Muscle layer of colon (tissue), 2 donors: ENCODE results near the gene MAPRE2.

ENCODE experiments used
- H3K27ac ChIP-seq: one replicate; pipeline ENCODE4 v1.7.0; 2013; ENCODE audit warnings: low read depth, mild to moderate bottlenecking, low read length, moderate library complexity
- H3K27me3 ChIP-seq, 2 donors: one replicate each; pipeline ENCODE4 v1.7.0; 2013; ENCODE audit warnings: low read length in 2 of 2, mild to moderate bottlenecking in 2 of 2; ENCODE audit not compliant: insufficient read depth in 2 of 2, control insufficient read depth in 1 of 2
- H3K36me3 ChIP-seq: one replicate; pipeline ENCODE4 v1.7.0; 2013; ENCODE audit warnings: mild to moderate bottlenecking, low read length; ENCODE audit not compliant: insufficient read depth
- H3K4me1 ChIP-seq: one replicate; pipeline ENCODE4 v1.7.0; 2013; ENCODE audit warnings: mild to moderate bottlenecking, low read length; ENCODE audit not compliant: insufficient read depth
- H3K4me3 ChIP-seq, 2 donors: one replicate each; pipeline ENCODE4 v1.7.0; 2013; ENCODE audit warnings: low read length in 2 of 2, low read depth in 1 of 2, mild to moderate bottlenecking in 1 of 2, moderate library complexity in 1 of 2
- H3K9ac ChIP-seq: one replicate; pipeline ENCODE4 v1.7.0; 2013; ENCODE audit warnings: low read length
- H3K9me3 ChIP-seq: one replicate; pipeline ENCODE4 v1.7.0; 2013; ENCODE audit warnings: mild to moderate bottlenecking, low read length
- donor health status: abdominal sarcoma.
- donor health status: Adenocarcinoma of cecum.

Gene MAPRE2

DNA sequence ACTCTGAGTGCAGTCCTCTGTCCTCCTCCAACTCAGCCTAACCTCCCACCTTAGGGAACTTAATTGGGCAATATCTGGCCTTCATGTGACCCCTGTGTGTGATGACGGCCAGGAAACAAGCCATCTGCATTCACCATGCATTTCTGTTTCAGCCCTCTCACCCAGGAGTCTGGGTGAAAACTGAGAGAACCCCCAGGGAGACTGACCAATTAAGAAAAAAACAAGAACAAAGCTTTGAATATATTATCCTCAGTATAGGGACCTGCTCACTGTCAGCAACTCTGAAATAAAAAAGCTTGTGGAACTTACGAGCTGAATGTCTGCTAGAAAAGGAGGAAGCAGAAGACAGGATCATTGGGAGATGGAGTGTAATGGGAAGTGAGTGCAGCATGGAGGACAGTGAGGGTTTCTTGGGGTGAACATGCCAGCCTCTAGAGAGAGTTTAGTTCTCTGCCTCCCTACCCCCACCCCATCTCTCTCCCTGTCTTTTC is 9.5 kb downstream of the MAPRE2 start:
- Histone ChIP-seq H3K36me3 (no peaks in the 10 kb centered on the region), H3K27ac (peak overlapping the region; percentile 42), H3K9me3 (no peaks in the 10 kb centered on the region), H3K4me1 (peaks cover 34% of the 10 kb centered on the region), H3K9ac (peak overlapping the region; percentile 44), H3K27me3 (no peaks in the 10 kb centered on the region), H3K4me3 (peak overlapping the region; percentile 33 to 35)

DNA sequence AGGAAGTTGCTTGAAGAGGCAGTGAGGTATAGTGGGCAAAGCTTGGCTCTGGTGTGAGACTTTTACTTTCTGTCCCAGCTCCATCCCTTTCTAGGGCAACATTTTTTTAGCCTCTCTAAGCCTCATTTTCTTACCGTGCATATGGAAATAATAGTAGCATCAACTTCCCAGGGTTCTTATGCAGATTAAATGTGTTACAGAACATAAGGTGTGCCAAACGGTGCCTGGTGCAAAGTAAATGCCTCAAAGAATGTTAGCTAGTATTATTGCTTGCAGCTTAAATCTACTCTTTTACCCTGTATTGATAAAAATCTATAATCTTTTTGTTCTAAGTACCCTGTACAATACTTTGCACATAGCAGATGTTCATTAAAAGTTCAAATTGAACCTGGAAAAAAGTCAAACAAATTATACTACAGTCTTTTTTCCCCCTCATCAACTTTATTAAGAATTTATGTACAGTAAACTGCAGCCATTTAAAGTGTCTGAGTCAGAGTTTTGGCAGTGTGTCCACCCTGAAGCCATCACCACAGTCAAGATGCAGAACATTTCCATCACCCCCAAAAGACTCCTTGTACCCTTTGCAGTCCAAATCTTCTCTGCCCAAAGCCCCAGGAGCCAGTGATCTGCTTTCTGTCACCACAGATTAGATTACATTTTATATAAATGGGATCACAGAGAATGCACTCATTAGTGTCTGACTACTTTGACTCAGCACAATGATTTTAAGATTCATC is 10.6 kb downstream of the MAPRE2 start:
- Histone ChIP-seq H3K27ac (no peak overlapping the region), H3K36me3 (no peaks in the 10 kb centered on the region), H3K9me3 (no peaks in the 10 kb centered on the region), H3K4me3 (no peak overlapping the region), H3K9ac (no peak overlapping the region), H3K27me3 (no peaks in the 10 kb centered on the region), H3K4me1 (peaks cover 32% of the 10 kb centered on the region)

DNA sequence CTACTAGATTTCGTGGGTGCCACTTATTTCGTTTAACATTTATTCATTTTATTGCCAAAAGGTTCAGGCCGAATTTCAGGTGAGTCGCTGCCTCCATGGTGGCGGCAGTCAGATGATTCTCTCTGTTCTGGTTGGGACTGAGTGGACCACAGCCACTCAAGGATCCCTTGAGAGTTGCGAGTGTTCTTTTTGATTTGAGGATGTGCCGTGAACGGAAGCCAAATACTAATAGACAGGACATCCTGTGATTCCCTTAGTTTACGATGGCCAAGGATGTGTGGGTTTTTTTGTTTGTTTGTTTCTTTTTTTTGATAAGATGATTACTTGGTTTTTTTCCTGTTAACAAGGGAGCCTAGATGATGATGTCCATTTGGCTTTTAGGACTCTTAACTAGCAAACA is 13.2 kb downstream of the MAPRE2 start:
- no peaks in the 10 kb centered on the region for H3K9me3 ChIP-seq
- no peak overlapping the region for H3K4me3 ChIP-seq
- H3K36me3 ChIP-seq, result no peaks in the 10 kb centered on the region
- no peak overlapping the region for H3K9ac ChIP-seq
- no peaks in the 10 kb centered on the region for H3K27me3 ChIP-seq
- no peak overlapping the region for H3K27ac ChIP-seq
- H3K4me1 ChIP-seq, result peaks cover 30% of the 10 kb centered on the region

DNA sequence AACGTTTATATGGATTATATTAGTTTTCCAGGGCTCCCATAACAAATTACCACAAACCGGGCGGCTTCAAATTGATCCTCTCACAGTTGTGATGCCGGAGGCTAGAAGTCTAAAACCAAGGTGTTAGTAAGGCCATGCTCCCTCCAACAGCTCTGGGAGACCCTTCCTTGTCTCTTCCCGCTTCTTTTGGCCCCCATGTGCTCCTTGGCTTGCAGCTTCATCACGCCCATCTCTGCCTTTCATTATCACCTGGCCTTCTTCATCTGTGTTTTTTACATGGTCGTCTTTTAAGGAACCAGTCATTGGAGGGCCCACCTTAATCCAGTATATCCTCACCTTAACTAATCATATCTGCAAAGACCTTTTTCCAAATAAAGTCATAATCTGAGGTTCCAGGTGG is 13.9 kb downstream of the MAPRE2 start:
- H3K27me3 ChIP-seq, result no peaks in the 10 kb centered on the region
- H3K4me1 ChIP-seq, result peaks cover 28% of the 10 kb centered on the region
- H3K27ac ChIP-seq, result no peak overlapping the region
- H3K9me3 ChIP-seq, result no peaks in the 10 kb centered on the region
- no peaks in the 10 kb centered on the region for H3K36me3 ChIP-seq
- no peak overlapping the region for H3K9ac ChIP-seq
- H3K4me3 ChIP-seq, result no peak overlapping the region

DNA sequence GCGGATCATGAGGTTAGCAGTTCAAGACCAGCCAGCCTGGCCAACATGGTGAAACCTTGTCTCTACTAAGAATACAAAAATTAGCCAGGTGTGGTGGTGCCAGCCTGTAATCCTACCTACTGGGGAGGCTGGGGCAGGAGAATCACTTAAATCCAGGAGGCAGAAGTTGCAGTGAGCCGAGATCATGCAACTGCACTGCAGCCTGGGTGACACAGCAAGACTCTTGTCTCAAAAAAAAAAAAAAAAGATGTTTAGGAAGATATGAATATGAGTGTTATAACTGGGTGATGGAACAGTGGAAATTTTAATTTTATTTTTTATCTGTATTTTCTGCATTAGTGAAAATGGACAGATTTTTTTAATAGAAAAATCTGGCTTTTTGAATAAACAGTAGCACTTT is 14.5 kb downstream of the MAPRE2 start:
- H3K36me3 ChIP-seq, result no peaks in the 10 kb centered on the region
- H3K27me3 ChIP-seq, result no peaks in the 10 kb centered on the region

DNA sequence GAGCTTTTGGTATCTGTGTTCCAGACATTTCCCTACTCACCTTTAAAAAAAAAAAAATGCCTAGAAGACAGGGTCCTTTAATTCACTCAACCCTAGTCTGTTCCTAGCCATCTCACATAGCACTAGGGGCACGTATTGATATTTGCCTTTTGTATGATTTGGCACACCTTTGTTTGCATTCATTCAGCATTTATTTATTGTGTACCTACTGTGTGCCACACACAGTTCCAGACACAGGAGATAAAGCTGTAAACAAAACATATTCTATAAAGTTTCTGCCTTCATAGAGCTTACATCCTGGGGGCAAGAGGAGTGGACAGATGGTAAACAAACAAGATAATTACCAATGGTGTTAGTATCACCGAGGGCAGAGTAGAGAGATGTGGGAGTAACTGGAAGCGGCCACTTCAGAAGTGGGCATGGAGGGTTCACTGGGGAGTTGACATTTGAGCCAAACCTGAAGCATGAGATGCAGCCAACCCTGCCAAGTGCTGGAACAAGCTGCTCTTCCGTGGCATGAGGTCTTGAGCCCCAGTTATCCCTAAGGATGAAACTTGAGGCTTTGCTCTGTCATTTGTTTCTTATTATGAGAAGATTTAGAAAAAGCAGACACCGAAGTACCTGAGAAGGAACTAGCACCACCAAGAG is 18.2 kb downstream of the MAPRE2 start:
- no peaks in the 10 kb centered on the region for H3K36me3 ChIP-seq
- no peak overlapping the region for H3K9ac ChIP-seq
- H3K4me3 ChIP-seq, result no peak overlapping the region
- H3K27ac ChIP-seq, result no peak overlapping the region
- no peaks in the 10 kb centered on the region for H3K9me3 ChIP-seq
- H3K4me1 ChIP-seq, result peaks cover 8% of the 10 kb centered on the region
- no peaks in the 10 kb centered on the region for H3K27me3 ChIP-seq

More for the DNA sequence above, 14.5 kb downstream of the MAPRE2 start:
- Histone ChIP-seq H3K9ac (no peak overlapping the region), H3K27ac (no peak overlapping the region), H3K9me3 (no peaks in the 10 kb centered on the region), H3K4me3 (no peak overlapping the region), H3K4me1 (peaks cover 27% of the 10 kb centered on the region)

DNA sequence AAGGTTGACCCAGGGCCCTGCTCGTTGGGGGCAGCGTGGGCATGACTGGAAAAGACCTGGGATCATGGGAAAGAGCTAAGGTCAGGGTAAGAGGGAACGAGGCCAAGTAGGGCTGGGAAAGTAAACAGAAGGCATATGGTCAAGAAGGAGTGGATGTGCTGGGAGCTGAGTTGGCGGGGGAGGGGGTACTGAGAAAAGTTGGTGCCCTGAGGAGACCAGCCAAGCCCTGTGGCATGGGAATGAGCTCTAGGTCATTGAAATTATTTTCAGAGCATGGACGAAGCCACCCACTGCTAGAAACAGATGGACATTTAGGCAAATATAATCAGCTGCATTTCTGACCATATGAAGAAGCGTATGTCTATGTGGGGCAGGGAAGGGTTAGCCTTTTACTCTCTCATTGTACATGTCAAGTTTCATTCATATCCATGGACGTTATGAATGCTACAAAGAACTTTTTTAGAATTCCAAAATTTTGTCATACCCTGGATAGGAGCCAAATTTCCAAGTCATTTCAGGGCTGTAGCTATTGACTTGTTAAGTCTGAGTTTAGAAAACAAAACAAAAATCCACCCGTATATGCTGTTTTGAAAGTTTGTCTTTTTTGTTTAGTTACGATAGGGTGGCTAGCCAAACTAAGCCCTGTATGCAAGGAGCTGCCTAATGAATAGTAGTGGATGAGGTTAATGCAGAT is 19.1 kb downstream of the MAPRE2 start:
- H3K9ac ChIP-seq, result no peak overlapping the region
- H3K4me1 ChIP-seq, result peaks cover 8% of the 10 kb centered on the region
- no peak overlapping the region for H3K27ac ChIP-seq
- no peaks in the 10 kb centered on the region for H3K9me3 ChIP-seq
- H3K27me3 ChIP-seq, result no peaks in the 10 kb centered on the region
- H3K36me3 ChIP-seq, result no peaks in the 10 kb centered on the region
- no peak overlapping the region for H3K4me3 ChIP-seq

DNA sequence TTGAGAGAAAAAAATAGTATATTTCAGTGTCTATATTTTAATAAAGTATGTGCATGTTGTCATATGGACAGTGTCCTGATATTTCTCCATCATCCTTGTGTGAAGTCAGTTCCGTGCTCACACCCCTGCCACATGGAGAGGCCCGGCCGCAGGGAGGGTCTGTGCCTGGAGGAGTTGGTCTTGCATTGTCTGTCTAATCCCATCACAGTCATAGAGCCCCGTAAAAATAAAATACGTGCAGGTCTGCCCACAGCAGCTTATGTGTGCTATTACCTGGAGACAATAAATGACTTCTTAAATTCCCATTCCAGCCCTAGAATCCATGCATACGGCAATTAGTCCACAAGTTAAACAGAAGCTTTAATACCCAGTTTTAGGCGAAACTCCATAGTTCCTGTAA is 20.1 kb downstream of the MAPRE2 start:
- Histone ChIP-seq H3K4me1 (peaks cover 8% of the 10 kb centered on the region), H3K27ac (no peak overlapping the region), H3K36me3 (no peaks in the 10 kb centered on the region), H3K27me3 (no peaks in the 10 kb centered on the region), H3K4me3 (no peak overlapping the region), H3K9ac (no peak overlapping the region), H3K9me3 (no peaks in the 10 kb centered on the region)

DNA sequence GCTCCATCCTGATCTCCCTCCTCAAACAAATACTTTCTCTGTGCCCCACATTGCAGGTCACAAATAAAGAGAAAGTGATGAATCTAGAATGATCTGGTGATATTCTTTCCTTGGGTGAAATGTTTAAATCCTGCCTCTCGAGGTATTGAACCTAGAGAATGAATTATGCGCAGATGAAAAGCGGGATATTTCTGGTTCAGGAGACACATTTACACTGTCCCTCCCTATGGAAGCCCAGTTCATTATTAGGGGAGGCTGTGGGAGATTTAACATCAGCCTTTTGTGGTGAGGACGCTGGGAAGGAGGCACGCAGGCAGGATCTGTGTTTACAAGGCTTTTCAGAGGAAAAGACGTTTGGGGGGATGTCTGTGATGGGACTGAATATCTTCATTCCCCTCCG is 20.6 kb downstream of the MAPRE2 start:
- H3K27me3 ChIP-seq, result no peaks in the 10 kb centered on the region
- no peaks in the 10 kb centered on the region for H3K9me3 ChIP-seq
- no peak overlapping the region for H3K27ac ChIP-seq
- no peaks in the 10 kb centered on the region for H3K36me3 ChIP-seq
- H3K4me1 ChIP-seq, result peaks cover 8% of the 10 kb centered on the region
- H3K4me3 ChIP-seq, result no peak overlapping the region
- H3K9ac ChIP-seq, result no peak overlapping the region

DNA sequence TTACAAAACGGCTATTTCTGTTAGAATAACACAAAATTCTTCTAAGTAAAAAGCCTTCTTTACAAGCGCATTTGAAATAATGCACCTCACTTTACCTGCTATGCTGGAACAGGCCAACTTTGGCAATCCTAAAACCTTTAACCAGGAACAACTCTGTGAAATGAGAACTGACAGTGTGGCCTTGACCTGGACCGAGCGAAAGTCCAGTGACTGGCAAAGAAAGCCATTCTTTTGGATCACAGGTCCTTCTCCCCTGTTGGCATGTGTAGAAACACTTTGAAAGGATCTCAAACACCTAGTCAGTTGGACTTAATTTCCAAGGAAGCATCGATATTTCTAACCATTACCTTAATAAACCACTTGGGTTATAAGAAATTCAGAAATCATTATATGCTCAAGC is 21.2 kb downstream of the MAPRE2 start:
- H3K36me3 ChIP-seq, result no peaks in the 10 kb centered on the region
- H3K4me1 ChIP-seq, result peaks cover 8% of the 10 kb centered on the region
- no peak overlapping the region for H3K4me3 ChIP-seq
- H3K9me3 ChIP-seq, result no peaks in the 10 kb centered on the region
- no peak overlapping the region for H3K27ac ChIP-seq
- no peak overlapping the region for H3K9ac ChIP-seq
- no peaks in the 10 kb centered on the region for H3K27me3 ChIP-seq

DNA sequence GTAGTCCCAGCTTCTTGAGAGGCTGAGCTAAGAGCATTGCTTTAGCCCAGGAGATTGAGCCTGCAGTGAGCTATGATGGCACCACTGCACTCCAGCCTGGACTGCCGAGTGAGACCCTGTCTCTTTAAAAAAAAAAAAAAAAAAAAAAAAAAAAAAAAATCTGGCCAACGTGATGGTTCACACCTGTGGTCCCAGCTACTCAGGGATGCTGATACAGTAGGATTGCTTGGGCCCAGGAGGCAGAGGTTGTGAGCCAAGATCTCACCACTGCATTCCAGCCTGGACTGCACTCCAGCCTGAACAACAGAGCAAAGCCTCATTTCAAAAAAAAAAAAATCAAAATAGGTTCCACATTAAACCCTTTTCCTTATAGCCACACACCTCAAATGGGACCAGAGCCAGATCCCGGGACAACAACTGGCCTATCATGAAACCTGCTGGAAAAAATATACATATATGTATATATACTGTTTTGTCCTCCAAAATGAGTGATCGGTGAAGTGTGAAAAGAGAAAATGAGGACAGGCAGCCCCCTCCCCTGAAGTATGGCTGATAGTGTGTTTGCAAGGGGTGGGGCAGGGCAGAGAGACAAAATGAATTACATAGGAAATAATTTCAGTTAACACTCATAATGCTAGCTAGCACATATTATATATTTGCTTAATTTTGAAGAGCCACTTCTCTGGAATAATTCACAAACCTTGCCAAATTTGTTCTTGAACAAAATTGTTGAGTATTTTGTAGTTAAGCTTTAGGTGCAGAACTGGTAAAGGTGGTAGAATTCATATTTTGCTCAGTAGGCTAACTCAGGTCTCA is 22.9 kb downstream of the MAPRE2 start:
- Histone ChIP-seq H3K27me3 (no peaks in the 10 kb centered on the region), H3K27ac (no peak overlapping the region), H3K36me3 (no peaks in the 10 kb centered on the region), H3K4me1 (peaks cover 8% of the 10 kb centered on the region), H3K9ac (no peak overlapping the region), H3K4me3 (no peak overlapping the region), H3K9me3 (no peaks in the 10 kb centered on the region)
